Measurements from ENCODE around the gene VAX1. TPM values are rescaled to one million over a fixed set of nuclear protein-coding genes. Genes with fewer than 3 reads are reported as not detected.
A peak's percentile ranks its signal among the peaks of the same experiment; 100 is the strongest.

Gene VAX1
- total and polyA plus RNA-seq, 2 donors (not counting 1 experiment from before 2014, with no cell fraction given), result not detected

GRCh38 chr10:117164592-117165537 is 26.8 kb upstream of the VAX1 start:
- no peak overlapping the region for H3K9ac ChIP-seq (ENCODE audit: low read length)
- Mint-ChIP-seq H3K4me1 (peaks cover 27% of the 10 kb centered on the region), H3K4me3 (no peak overlapping the region), H3K9me3 (ENCODE audit: insufficient read depth) (peaks cover 2% of the 10 kb centered on the region), H3K27ac (no peak overlapping the region), H3K27me3 (peaks cover 65% of the 10 kb centered on the region)
- no peak overlapping the region for H2AFZ ChIP-seq (ENCODE audit: insufficient read depth, low read depth, low read length, poor library complexity, severe bottlenecking)
- ATAC-seq (ENCODE audit: low read depth), result no peak
- peaks cover 0 to 48% (median 0%) of the 10 kb centered on the region in 3 donors for H3K9me3 ChIP-seq (ENCODE audit: control extremely low read depth in 1 of 3, control insufficient read depth in 2 of 3, insufficient read depth in 1 of 3, low read length in 2 of 3)
- TF ChIP-seq EZH2 (IDR thresholded peaks at IDR 0.05; ENCODE audit: borderline replicate concordance, insufficient read depth, low read depth, low read length, poor library complexity, severe bottlenecking), result no peak
- peak overlapping the region; percentile 20 for H3K4me2 ChIP-seq (replicated peaks; ENCODE audit: low read depth, low read length, poor library complexity, severe bottlenecking)
- H3K36me3 ChIP-seq (replicated peaks in 1 of 2; ENCODE audit: control extremely low read depth in 1 of 2, control insufficient read depth in 1 of 2, extremely low read depth in 1 of 2, insufficient read depth in 2 of 2, low read length in 1 of 2), result no peaks in the 10 kb centered on the region
- peaks cover 26 to 28% of the 10 kb centered on the region in 2 donors for H3K4me1 ChIP-seq (ENCODE audit: control insufficient read depth in 2 of 2, insufficient read depth in 2 of 2, low read length in 2 of 2)
- peak; percentile 19 for DNase-seq
- H3K27me3 ChIP-seq (replicated peaks in 1 of 4; ENCODE audit: control extremely low read depth in 1 of 4, control insufficient read depth in 3 of 4, insufficient read depth in 4 of 4, low read length in 3 of 4), result peaks cover 0 to 91% (median 71%) of the 10 kb centered on the region in 4 experiments
- H4K20me1 ChIP-seq (ENCODE audit: control insufficient read depth, insufficient read depth, low read length, poor library complexity, severe bottlenecking), result no peaks in the 10 kb centered on the region
- no peak overlapping the region for H3K4me3 ChIP-seq (ENCODE audit: control extremely low read depth in 1 of 5, extremely low read depth in 1 of 5, insufficient read depth in 1 of 5, low read depth in 2 of 5, low read length in 4 of 5)
- H3K27ac ChIP-seq (ENCODE audit: low read length in 2 of 2), result no peak overlapping the region
- H3K79me2 ChIP-seq (ENCODE audit: control insufficient read depth, insufficient read depth, low read length), result no peaks in the 10 kb centered on the region
- ChIA-PET CTCF (interaction anchor here (0.7 to 4.1 kb wide), 5 partner anchors 10 to 483 kb away, joined by 3 to 17 read pairs (median 3); no protein-coding TSS in a partner anchor), POLR2A (no interaction called here)
- WGBS (ENCODE audit: insufficient coverage), result 10% methylated on average over 17 of the region's 32 CpGs
- intact Hi-C loops (cut with micrococcal nuclease), result loop anchor here (5.0 kb wide), 1 partner anchor 33 kb away; no protein-coding TSS in a partner anchor

DNA sequence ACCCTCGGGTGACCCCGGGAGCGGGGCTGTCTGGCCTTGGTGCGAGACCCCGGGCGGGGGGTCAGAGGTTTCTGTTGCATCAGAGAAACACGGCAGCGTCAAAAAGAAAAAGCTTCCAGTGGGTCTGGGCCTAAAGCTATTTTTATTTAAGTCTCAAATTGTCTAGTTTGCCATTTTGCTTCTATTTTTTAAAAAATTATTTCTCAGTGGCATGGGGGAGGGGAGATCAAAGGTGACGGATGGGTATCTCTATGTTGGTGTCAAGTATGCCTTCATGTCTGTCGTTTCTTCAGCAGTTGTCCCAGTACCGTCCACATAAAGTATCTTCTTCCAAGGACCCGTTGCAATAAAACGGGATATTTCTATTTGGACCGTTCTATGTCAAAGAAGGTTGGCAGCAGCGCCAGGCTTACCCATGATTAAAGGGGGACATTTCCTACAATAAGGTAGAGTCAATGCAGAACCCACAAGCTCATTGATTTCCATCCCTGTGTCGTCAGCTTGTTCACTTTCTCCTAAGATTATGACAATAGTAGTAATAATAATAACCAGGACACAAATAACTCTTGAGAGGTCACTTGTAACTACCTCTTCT is 26.0 kb upstream of the VAX1 start:
- no peak overlapping the region for H2AFZ ChIP-seq (ENCODE audit: insufficient read depth, low read depth, low read length, poor library complexity, severe bottlenecking)
- H3K4me2 ChIP-seq (replicated peaks; ENCODE audit: low read depth, low read length, poor library complexity, severe bottlenecking), result no peak overlapping the region
- H4K20me1 ChIP-seq (ENCODE audit: control insufficient read depth, insufficient read depth, low read length, poor library complexity, severe bottlenecking), result no peaks in the 10 kb centered on the region
- Mint-ChIP-seq H3K27me3 (peaks cover 65% of the 10 kb centered on the region), H3K4me3 (peak overlapping the region; percentile 41), H3K4me1 (peaks cover 24% of the 10 kb centered on the region), H3K9me3 (ENCODE audit: insufficient read depth) (no peaks in the 10 kb centered on the region), H3K27ac (no peak overlapping the region)
- no peaks in the 10 kb centered on the region for H3K79me2 ChIP-seq (ENCODE audit: control insufficient read depth, insufficient read depth, low read length)
- TF ChIP-seq, protein P1, sequence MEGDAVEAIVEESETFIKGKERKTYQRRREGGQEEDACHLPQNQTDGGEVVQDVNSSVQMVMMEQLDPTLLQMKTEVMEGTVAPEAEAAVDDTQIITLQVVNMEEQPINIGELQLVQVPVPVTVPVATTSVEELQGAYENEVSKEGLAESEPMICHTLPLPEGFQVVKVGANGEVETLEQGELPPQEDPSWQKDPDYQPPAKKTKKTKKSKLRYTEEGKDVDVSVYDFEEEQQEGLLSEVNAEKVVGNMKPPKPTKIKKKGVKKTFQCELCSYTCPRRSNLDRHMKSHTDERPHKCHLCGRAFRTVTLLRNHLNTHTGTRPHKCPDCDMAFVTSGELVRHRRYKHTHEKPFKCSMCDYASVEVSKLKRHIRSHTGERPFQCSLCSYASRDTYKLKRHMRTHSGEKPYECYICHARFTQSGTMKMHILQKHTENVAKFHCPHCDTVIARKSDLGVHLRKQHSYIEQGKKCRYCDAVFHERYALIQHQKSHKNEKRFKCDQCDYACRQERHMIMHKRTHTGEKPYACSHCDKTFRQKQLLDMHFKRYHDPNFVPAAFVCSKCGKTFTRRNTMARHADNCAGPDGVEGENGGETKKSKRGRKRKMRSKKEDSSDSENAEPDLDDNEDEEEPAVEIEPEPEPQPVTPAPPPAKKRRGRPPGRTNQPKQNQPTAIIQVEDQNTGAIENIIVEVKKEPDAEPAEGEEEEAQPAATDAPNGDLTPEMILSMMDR (IDR thresholded peaks at IDR 0.05), result no peak
- peak; percentile 29 for TF ChIP-seq EZH2 (IDR thresholded peaks at IDR 0.05; ENCODE audit: borderline replicate concordance, insufficient read depth, low read depth, low read length, poor library complexity, severe bottlenecking)
- POLR2A ChIA-PET, result no interaction called here
- no peaks in the 10 kb centered on the region for H3K36me3 ChIP-seq (replicated peaks in 1 of 2; ENCODE audit: control extremely low read depth in 1 of 2, control insufficient read depth in 1 of 2, extremely low read depth in 1 of 2, insufficient read depth in 2 of 2, low read length in 1 of 2)
- H3K27me3 ChIP-seq (replicated peaks in 1 of 4; ENCODE audit: control extremely low read depth in 1 of 4, control insufficient read depth in 3 of 4, insufficient read depth in 4 of 4, low read length in 3 of 4), result peaks cover 0 to 90% (median 71%) of the 10 kb centered on the region in 4 experiments
- H3K4me1 ChIP-seq (ENCODE audit: control insufficient read depth in 2 of 2, insufficient read depth in 2 of 2, low read length in 2 of 2), result peaks cover 24 to 26% of the 10 kb centered on the region in 2 donors
- H3K9ac ChIP-seq (ENCODE audit: low read length), result no peak overlapping the region
- peak; percentile 17 for DNase-seq
- H3K4me3 ChIP-seq (ENCODE audit: control extremely low read depth in 1 of 5, extremely low read depth in 1 of 5, insufficient read depth in 1 of 5, low read depth in 2 of 5, low read length in 4 of 5), result no peak overlapping the region
- no peak for ATAC-seq (ENCODE audit: low read depth)
- 8% methylated on average over 9 of the region's 16 CpGs for WGBS (ENCODE audit: insufficient coverage)
- intact Hi-C loops (cut with micrococcal nuclease), result no loop called here
- H3K27ac ChIP-seq (ENCODE audit: low read length in 2 of 2), result no peak overlapping the region
- H3K9me3 ChIP-seq (ENCODE audit: control extremely low read depth in 1 of 3, control insufficient read depth in 2 of 3, insufficient read depth in 1 of 3, low read length in 2 of 3), result peaks cover 0 to 48% (median 0%) of the 10 kb centered on the region in 3 donors
- CTCF ChIA-PET, result interaction anchor here (0.6 to 1.5 kb wide), 2 partner anchors 11 to 367 kb away, joined by 4 to 6 read pairs; no protein-coding TSS in a partner anchor
